ENCODE measurements around the gene OBSCN. TPM values are rescaled to one million over a fixed set of nuclear protein-coding genes. Genes with fewer than 3 reads are reported as not detected.

Gene OBSCN
- total RNA-seq, 1 donor from 2014 or later, result 74.1 TPM

GRCh38 chr1:228308085-228308601 lies 100.3 kb downstream of the OBSCN start:
- DNase-seq (ENCODE audit: low read depth), result no peak

GRCh38 chr1:228308628-228309325 lies 100.9 kb downstream of the OBSCN start:
- no peak for DNase-seq (ENCODE audit: low read depth)

GRCh38 chr1:228309326-228310067 lies 101.7 kb downstream of the OBSCN start:
- no peak for DNase-seq (ENCODE audit: low read depth)

GRCh38 chr1:228310162-228310792 lies 102.4 kb downstream of the OBSCN start:
- no peak for DNase-seq (ENCODE audit: low read depth)

- DNase-seq (ENCODE audit: low read depth), result no peak
Measured at GRCh38 chr1:228311091-228311490, 103.2 kb downstream of the OBSCN start.

GRCh38 chr1:228312136-228312764 lies 104.4 kb downstream of the OBSCN start:
- no peak for DNase-seq (ENCODE audit: low read depth)

GRCh38 chr1:228313536-228314277 lies 105.9 kb downstream of the OBSCN start:
- DNase-seq (ENCODE audit: low read depth), result no peak

GRCh38 chr1:228314315-228314657 lies 106.4 kb downstream of the OBSCN start:
- no peak for DNase-seq (ENCODE audit: low read depth)

GRCh38 chr1:228314658-228315483 lies 107.0 kb downstream of the OBSCN start:
- no peak for DNase-seq (ENCODE audit: low read depth)

GRCh38 chr1:228315484-228315944 lies 107.7 kb downstream of the OBSCN start:
- DNase-seq (ENCODE audit: low read depth), result no peak

- DNase-seq (ENCODE audit: low read depth), result no peak
Measured at GRCh38 chr1:228315945-228316588, 108.2 kb downstream of the OBSCN start.

GRCh38 chr1:228316589-228317387 lies 108.9 kb downstream of the OBSCN start:
- DNase-seq (ENCODE audit: low read depth), result no peak

GRCh38 chr1:228317411-228317828 lies 109.6 kb downstream of the OBSCN start:
- DNase-seq (ENCODE audit: low read depth), result no peak

- DNase-seq (ENCODE audit: low read depth), result no peak
Measured at GRCh38 chr1:228317891-228318810, 110.3 kb downstream of the OBSCN start.

GRCh38 chr1:228318823-228319241 lies 111.0 kb downstream of the OBSCN start:
- no peak for DNase-seq (ENCODE audit: low read depth)

GRCh38 chr1:228319352-228320088 lies 111.7 kb downstream of the OBSCN start:
- no peak for DNase-seq (ENCODE audit: low read depth)

- no peak for DNase-seq (ENCODE audit: low read depth)
Measured at GRCh38 chr1:228320394-228320793, 112.5 kb downstream of the OBSCN start.

Data from renal cortical epithelial cell (primary cell).